ENCODE data around the gene ERI3. TPM values are rescaled to one million over a fixed set of nuclear protein-coding genes. Genes with fewer than 3 reads are reported as not detected.

The ERI3 gene
- total RNA-seq, 2 experiments from 2014 or later, result 42.3 to 43.3 TPM

- CTCF ChIA-PET, result interaction anchor here (1.0 kb wide), 1 partner anchor 34 kb away, joined by 3 read pairs; no protein-coding TSS in a partner anchor
Measured at GRCh38 chr1:44284184-44284583, 70.9 kb downstream of the ERI3 start.

GRCh38 chr1:44283524-44284173 lies 71.4 kb downstream of the ERI3 start:
- intact Hi-C loops (cut with micrococcal nuclease), result no loop called here
- ChIA-PET POLR2A (interaction anchor here (1.1 kb wide), 1 partner anchor 12 kb away, joined by 3 read pairs; no protein-coding TSS in a partner anchor), CTCF (no interaction called here)
- Mint-ChIP-seq H3K4me1 (ENCODE audit: low read depth) (no peaks in the 10 kb centered on the region), H3K9me3 (no peaks in the 10 kb centered on the region), H3K4me3 (no peak overlapping the region), H3K27ac (no peak overlapping the region), H3K27me3 (no peaks in the 10 kb centered on the region), H3K36me3 (ENCODE audit: low read depth) (peaks cover 12% of the 10 kb centered on the region)
- ATAC-seq (no peak), DNase-seq (no peak)
- TF ChIP-seq, protein P1, sequence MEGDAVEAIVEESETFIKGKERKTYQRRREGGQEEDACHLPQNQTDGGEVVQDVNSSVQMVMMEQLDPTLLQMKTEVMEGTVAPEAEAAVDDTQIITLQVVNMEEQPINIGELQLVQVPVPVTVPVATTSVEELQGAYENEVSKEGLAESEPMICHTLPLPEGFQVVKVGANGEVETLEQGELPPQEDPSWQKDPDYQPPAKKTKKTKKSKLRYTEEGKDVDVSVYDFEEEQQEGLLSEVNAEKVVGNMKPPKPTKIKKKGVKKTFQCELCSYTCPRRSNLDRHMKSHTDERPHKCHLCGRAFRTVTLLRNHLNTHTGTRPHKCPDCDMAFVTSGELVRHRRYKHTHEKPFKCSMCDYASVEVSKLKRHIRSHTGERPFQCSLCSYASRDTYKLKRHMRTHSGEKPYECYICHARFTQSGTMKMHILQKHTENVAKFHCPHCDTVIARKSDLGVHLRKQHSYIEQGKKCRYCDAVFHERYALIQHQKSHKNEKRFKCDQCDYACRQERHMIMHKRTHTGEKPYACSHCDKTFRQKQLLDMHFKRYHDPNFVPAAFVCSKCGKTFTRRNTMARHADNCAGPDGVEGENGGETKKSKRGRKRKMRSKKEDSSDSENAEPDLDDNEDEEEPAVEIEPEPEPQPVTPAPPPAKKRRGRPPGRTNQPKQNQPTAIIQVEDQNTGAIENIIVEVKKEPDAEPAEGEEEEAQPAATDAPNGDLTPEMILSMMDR (IDR thresholded peaks at IDR 0.05), result no peak

More at GRCh38 chr1:44284184-44284583, 70.9 kb downstream of the ERI3 start:
- POLR2A ChIA-PET, result interaction anchor here (1.1 kb wide), 1 partner anchor 12 kb away, joined by 3 read pairs; no protein-coding TSS in a partner anchor
- no peak for DNase-seq
- ATAC-seq, result no peak
- H3K27ac Mint-ChIP-seq, result no peak overlapping the region
- H3K9me3 Mint-ChIP-seq, result no peaks in the 10 kb centered on the region
- TF ChIP-seq, protein P1 (IDR thresholded peaks at IDR 0.05), result no peak
- no peak overlapping the region for H3K4me3 Mint-ChIP-seq
- intact Hi-C loops (cut with micrococcal nuclease), result no loop called here
- peaks cover 12% of the 10 kb centered on the region for H3K36me3 Mint-ChIP-seq (ENCODE audit: low read depth)
- no peaks in the 10 kb centered on the region for H3K27me3 Mint-ChIP-seq
- H3K4me1 Mint-ChIP-seq (ENCODE audit: low read depth), result no peaks in the 10 kb centered on the region

GRCh38 chr1:44282704-44283426 lies 72.2 kb downstream of the ERI3 start:
- Mint-ChIP-seq H3K27me3 (no peaks in the 10 kb centered on the region), H3K36me3 (ENCODE audit: low read depth) (peaks cover 12% of the 10 kb centered on the region), H3K4me3 (no peak overlapping the region), H3K27ac (no peak overlapping the region), H3K4me1 (ENCODE audit: low read depth) (no peaks in the 10 kb centered on the region), H3K9me3 (no peaks in the 10 kb centered on the region)
- DNase-seq (no peak), ATAC-seq (no peak)
- ChIA-PET POLR2A (no interaction called here), CTCF (no interaction called here)
- intact Hi-C loops (cut with micrococcal nuclease), result no loop called here
- TF ChIP-seq, protein P1 (IDR thresholded peaks at IDR 0.05), result no peak

DNA sequence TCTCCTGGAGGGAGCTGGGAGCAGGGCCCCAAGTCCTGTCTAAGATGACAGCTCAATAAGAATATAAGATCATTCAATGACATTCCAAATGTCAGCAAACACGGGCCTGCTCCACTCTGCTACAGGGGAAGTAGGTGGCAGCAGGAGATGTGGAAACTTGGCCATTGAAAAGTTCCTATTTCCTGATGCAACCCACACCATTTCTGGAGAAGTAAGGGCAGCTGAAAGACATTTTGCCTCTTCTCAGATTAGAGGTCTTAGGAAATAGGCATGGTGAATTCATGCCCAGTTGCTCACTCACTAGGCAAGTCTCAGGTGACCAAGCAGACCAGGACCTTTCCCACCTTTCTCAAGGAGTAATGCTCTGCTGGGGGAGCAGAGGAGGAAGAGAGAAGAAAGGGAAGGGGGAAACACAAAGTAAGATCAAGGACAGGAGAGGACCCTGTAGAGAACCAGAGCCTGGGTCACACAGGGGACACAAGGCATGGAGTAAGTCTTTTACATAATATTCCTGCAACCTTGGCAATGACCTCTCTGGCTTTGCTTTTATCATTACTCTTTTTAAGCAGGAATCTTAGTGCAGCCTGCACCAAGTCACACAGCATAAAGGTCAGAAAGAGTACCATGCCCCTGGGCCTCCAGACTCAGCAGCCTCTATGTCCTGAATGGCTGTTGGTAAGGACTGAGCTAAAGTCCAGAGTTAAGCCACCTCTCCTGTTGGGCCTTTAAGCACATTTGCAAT lies 72.9 kb downstream of the ERI3 start:
- Mint-ChIP-seq H3K36me3 (ENCODE audit: low read depth) (peaks cover 12% of the 10 kb centered on the region), H3K27me3 (no peaks in the 10 kb centered on the region), H3K9me3 (no peaks in the 10 kb centered on the region), H3K4me3 (no peak overlapping the region), H3K4me1 (ENCODE audit: low read depth) (no peaks in the 10 kb centered on the region), H3K27ac (no peak overlapping the region)
- CTCF ChIA-PET, result no interaction called here
- DNase-seq (no peak), ATAC-seq (no peak)
- intact Hi-C loops (cut with micrococcal nuclease), result no loop called here
- POLR2A ChIA-PET, result no interaction called here
- TF ChIP-seq, protein P1 (IDR thresholded peaks at IDR 0.05), result no peak
